ENCODE measurements around the gene ACVRL1.

GRCh38 chr12:51953089-51953488 is 45.8 kb downstream of the ACVRL1 start:
- TF ChIP-seq CTCF (IDR thresholded peaks at IDR 0.05) (no peak), EZH2phosphoT487 (IDR thresholded peaks at IDR 0.05) (no peak)

Data from neural progenitor cell (in vitro differentiated cells).